Stomach smooth muscle (tissue), 2 donors: ENCODE data around the gene TBCE.

Experiments used
- H3K27ac ChIP-seq: one replicate; pipeline ENCODE4 v1.7.0; 2013; ENCODE audit warnings: mild to moderate bottlenecking, low read length, inconsistent platforms
- H3K27me3 ChIP-seq, 2 donors: one replicate each; pipeline ENCODE4 v1.7.0; 2013; ENCODE audit warnings: low read length in 2 of 2; ENCODE audit not compliant: insufficient read depth in 2 of 2, control insufficient read depth in 1 of 2
- H3K36me3 ChIP-seq, 2 donors: one replicate each; pipeline ENCODE4 v1.7.0; 2013; ENCODE audit warnings: low read length in 2 of 2; ENCODE audit not compliant: control insufficient read depth in 2 of 2, insufficient read depth in 2 of 2
- H3K4me1 ChIP-seq: one replicate; pipeline ENCODE4 v1.7.0; 2013; ENCODE audit warnings: low read length; ENCODE audit not compliant: control insufficient read depth, insufficient read depth
- H3K4me3 ChIP-seq, 2 donors: one replicate each; pipeline ENCODE4 v1.7.0; 2013; ENCODE audit warnings: low read length in 2 of 2
- H3K9ac ChIP-seq, 2 donors: one replicate each; pipeline ENCODE4 v1.7.0; 2013; ENCODE audit warnings: low read length in 2 of 2, mild to moderate bottlenecking in 1 of 2
- H3K9me3 ChIP-seq, 2 donors: one replicate each; pipeline ENCODE4 v1.7.0; 2013; ENCODE audit warnings: low read length in 2 of 2; ENCODE audit not compliant: control insufficient read depth in 2 of 2
- donor health status: healthy.
- donor health status: Pancreatic carcinoma.

Gene TBCE

GRCh38 chr1:235328271-235329138, 38.7 kb upstream of the TBCE start, which contains the start of gene GGPS1:
TSS of gene GGPS1 (plus strand) at chr1:235328570. CDS start at chr1:235335265, 6,695 bp downstream.
- Histone ChIP-seq H3K4me1 (peaks cover 22% of the 10 kb centered on the region), H3K9me3 (no peaks in the 10 kb centered on the region), H3K4me3 (peak within 1 kb of the TSS; percentile 93 to 99), H3K9ac (peak within 1 kb of the TSS; percentile 91 to 95), H3K36me3 (no peaks in the 10 kb centered on the region), H3K27me3 (no peaks in the 10 kb centered on the region), H3K27ac (peak within 1 kb of the TSS; percentile 91)

- Histone ChIP-seq H3K4me3 (peak overlapping the region; percentile 93 to 99), H3K27me3 (no peaks in the 10 kb centered on the region), H3K4me1 (peaks cover 22% of the 10 kb centered on the region), H3K27ac (peak overlapping the region; percentile 91), H3K36me3 (no peaks in the 10 kb centered on the region), H3K9me3 (no peaks in the 10 kb centered on the region), H3K9ac (peak overlapping the region; percentile 91 to 95)
Observed at GRCh38 chr1:235329139-235329902, 37.9 kb upstream of the TBCE start.

GRCh38 chr1:235330918-235331285, 36.3 kb upstream of the TBCE start:
- H3K36me3 ChIP-seq = no peaks in the 10 kb centered on the region
- no peak overlapping the region for H3K27ac ChIP-seq
- H3K9me3 ChIP-seq = no peaks in the 10 kb centered on the region
- H3K27me3 ChIP-seq = no peaks in the 10 kb centered on the region
- peak overlapping the region in 1 of 2 donors; percentile 43 for H3K9ac ChIP-seq
- H3K4me3 ChIP-seq = no peak overlapping the region
- H3K4me1 ChIP-seq = peaks cover 14% of the 10 kb centered on the region

GRCh38 chr1:235331401-235331800, 35.8 kb upstream of the TBCE start:
- H3K36me3 ChIP-seq = no peaks in the 10 kb centered on the region
- H3K27ac ChIP-seq = no peak overlapping the region
- no peaks in the 10 kb centered on the region for H3K27me3 ChIP-seq
- no peaks in the 10 kb centered on the region for H3K9me3 ChIP-seq
- peak overlapping the region in 1 of 2 donors; percentile 43 for H3K9ac ChIP-seq
- peaks cover 11% of the 10 kb centered on the region for H3K4me1 ChIP-seq
- H3K4me3 ChIP-seq = no peak overlapping the region

- Histone ChIP-seq H3K27me3 (no peaks in the 10 kb centered on the region), H3K4me1 (peaks cover 5% of the 10 kb centered on the region), H3K9ac (no peak overlapping the region), H3K36me3 (peaks cover 7 to 10% of the 10 kb centered on the region in 2 donors), H3K9me3 (no peaks in the 10 kb centered on the region), H3K27ac (no peak overlapping the region), H3K4me3 (no peak overlapping the region)
Observed at GRCh38 chr1:235336903-235337302, 30.3 kb upstream of the TBCE start.

GRCh38 chr1:235339746-235340145, 27.5 kb upstream of the TBCE start:
- no peak overlapping the region for H3K9ac ChIP-seq
- peaks cover 3% of the 10 kb centered on the region for H3K4me1 ChIP-seq
- no peaks in the 10 kb centered on the region for H3K9me3 ChIP-seq
- peaks cover 22% of the 10 kb centered on the region in 2 donors for H3K36me3 ChIP-seq
- H3K4me3 ChIP-seq = no peak overlapping the region
- no peak overlapping the region for H3K27ac ChIP-seq
- H3K27me3 ChIP-seq = no peaks in the 10 kb centered on the region

- Histone ChIP-seq H3K4me1 (peaks cover 3% of the 10 kb centered on the region), H3K4me3 (no peak overlapping the region), H3K36me3 (peaks cover 22% of the 10 kb centered on the region in 2 donors), H3K9me3 (no peaks in the 10 kb centered on the region), H3K27me3 (no peaks in the 10 kb centered on the region), H3K27ac (no peak overlapping the region), H3K9ac (no peak overlapping the region)
Observed at GRCh38 chr1:235341334-235341733, 25.9 kb upstream of the TBCE start.

GRCh38 chr1:235342039-235342438, 25.2 kb upstream of the TBCE start:
- Histone ChIP-seq H3K4me1 (peaks cover 3% of the 10 kb centered on the region), H3K9ac (no peak overlapping the region), H3K27me3 (no peaks in the 10 kb centered on the region), H3K36me3 (peaks cover 18 to 19% of the 10 kb centered on the region in 2 donors), H3K27ac (no peak overlapping the region), H3K4me3 (no peak overlapping the region), H3K9me3 (no peaks in the 10 kb centered on the region)

GRCh38 chr1:235342471-235342870, 24.8 kb upstream of the TBCE start:
- H3K9me3 ChIP-seq = no peaks in the 10 kb centered on the region
- H3K4me3 ChIP-seq = no peak overlapping the region
- no peaks in the 10 kb centered on the region for H3K27me3 ChIP-seq
- no peak overlapping the region for H3K27ac ChIP-seq
- no peak overlapping the region for H3K9ac ChIP-seq
- H3K4me1 ChIP-seq = peaks cover 3% of the 10 kb centered on the region
- H3K36me3 ChIP-seq = peaks cover 13 to 19% of the 10 kb centered on the region in 2 donors

GRCh38 chr1:235343726-235344125, 23.5 kb upstream of the TBCE start:
- Histone ChIP-seq H3K27ac (no peak overlapping the region), H3K4me1 (peaks cover 1% of the 10 kb centered on the region), H3K9ac (no peak overlapping the region), H3K27me3 (no peaks in the 10 kb centered on the region), H3K36me3 (peaks cover 12 to 19% of the 10 kb centered on the region in 2 donors), H3K9me3 (no peaks in the 10 kb centered on the region), H3K4me3 (no peak overlapping the region)
